ENCODE results near the gene RABL6.
"Not testable (repeated sequence)": the region's sequence is repeated elsewhere in the genome, so short reads cannot be mapped to it uniquely, and the experiment has no call there.

Gene RABL6

GRCh38 chr9:136837856-136838277 is 30.1 kb downstream of the RABL6 start:
- not testable (repeated sequence) for DNase-seq

- no peak for DNase-seq
Measured at GRCh38 chr9:136838314-136839228, 30.8 kb downstream of the RABL6 start.

GRCh38 chr9:136839229-136840139 is 31.7 kb downstream of the RABL6 start:
- DNase-seq: no peak

- no peak for DNase-seq
Measured at GRCh38 chr9:136840140-136840876, 32.6 kb downstream of the RABL6 start.

GRCh38 chr9:136840877-136841645 is 33.3 kb downstream of the RABL6 start:
- peak; percentile 61 to 82 for DNase-seq

GRCh38 chr9:136841646-136842379 is 34.1 kb downstream of the RABL6 start:
- not testable (repeated sequence) for DNase-seq

- DNase-seq: peak; percentile 42 to 76
Measured at GRCh38 chr9:136842380-136842948, 34.7 kb downstream of the RABL6 start, which contains the start of gene AJM1. Gene AJM1, plus strand, starts transcription at chr9:136842478. Its CDS starts 1,937 bp downstream, at chr9:136844415.

GRCh38 chr9:136843159-136843800 is 35.5 kb downstream of the RABL6 start:
- not testable (repeated sequence) for DNase-seq

GRCh38 chr9:136843801-136844740 is 36.3 kb downstream of the RABL6 start:
- DNase-seq: peak in 1 of 2 experiments; percentile 63

- peak in 1 of 2 experiments; percentile 39 for DNase-seq
Measured at GRCh38 chr9:136844761-136845464, 37.2 kb downstream of the RABL6 start.

- no peak for DNase-seq
Measured at GRCh38 chr9:136845465-136846260, 37.9 kb downstream of the RABL6 start.

- no peak for DNase-seq
Measured at GRCh38 chr9:136846376-136847087, 38.8 kb downstream of the RABL6 start.

- peak in 1 of 2 experiments; percentile 51 for DNase-seq
Measured at GRCh38 chr9:136847088-136847825, 39.5 kb downstream of the RABL6 start.

GRCh38 chr9:136847826-136848392 is 40.2 kb downstream of the RABL6 start:
- DNase-seq: peak; percentile 45 to 76

GRCh38 chr9:136848393-136849037 is 40.8 kb downstream of the RABL6 start:
- DNase-seq: peak; percentile 62 to 65

Data from NCI-H526 (cell line).